ENCODE measurements around the gene GPHN. TPM values are rescaled to one million over a fixed set of nuclear protein-coding genes. Genes with fewer than 3 reads are reported as not detected.

The GPHN gene
- total and polyA plus RNA-seq, 7 donors: 8.1 to 39.7 (median 22.3) TPM

DNA sequence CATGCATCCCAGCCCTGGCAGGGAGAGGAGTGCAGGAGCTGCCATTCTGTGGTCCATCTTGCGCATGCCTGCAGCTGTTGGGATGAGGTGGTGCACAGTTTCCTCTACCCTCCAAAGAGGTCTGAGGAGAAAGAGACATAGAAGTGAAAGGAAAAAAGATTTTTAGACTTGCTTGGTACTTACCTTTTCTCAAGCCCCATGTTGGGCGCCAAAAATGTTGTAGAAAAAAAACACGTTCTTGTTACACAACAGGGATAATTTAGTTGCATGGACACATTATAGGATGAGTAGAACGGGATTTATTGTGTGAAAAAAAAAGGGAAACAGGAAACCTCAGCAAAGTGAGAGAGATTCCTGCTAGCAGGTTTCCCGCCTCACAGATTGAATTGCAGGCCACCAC lies 436.9 kb downstream of the GPHN start:
- no peak for ATAC-seq
- Histone ChIP-seq H3K27ac (no peak overlapping the region), H3K9me3 (peaks cover 59% of the 10 kb centered on the region), H3K36me3 (ENCODE audit: insufficient read depth in 1 of 2, low read depth in 1 of 2) (peaks cover 8 to 17% of the 10 kb centered on the region in 2 donors), H3K4me1 (no peaks in the 10 kb centered on the region), H3K4me3 (no peak overlapping the region), H3K27me3 (ENCODE audit: insufficient read depth in 3 of 3, low read length in 2 of 3) (no peaks in the 10 kb centered on the region)
- 94 to 99% (median 98%) methylated on average over 5 of the region's 5 CpGs for WGBS, 3 donors
- no peak for TF ChIP-seq CTCF (IDR thresholded peaks at IDR 0.05)
- DNase-seq: no peak
- intact Hi-C loops (cut with DNase I): no loop called here

GRCh38 chr14:66955159-66955558 lies 447.2 kb downstream of the GPHN start:
- H3K9me3 ChIP-seq: peaks cover 21% of the 10 kb centered on the region
- no peaks in the 10 kb centered on the region for H3K36me3 ChIP-seq (ENCODE audit: insufficient read depth in 1 of 2, low read depth in 1 of 2)
- ATAC-seq: no peak
- H3K27ac ChIP-seq: no peak overlapping the region
- no peak for TF ChIP-seq CTCF (IDR thresholded peaks at IDR 0.05)
- intact Hi-C loops (cut with DNase I): no loop called here
- DNase-seq: no peak
- WGBS, 3 donors: 79 to 87% (median 82%) methylated on average over 2 of the region's 2 CpGs
- H3K4me1 ChIP-seq: no peaks in the 10 kb centered on the region
- no peak overlapping the region for H3K4me3 ChIP-seq
- H3K27me3 ChIP-seq (ENCODE audit: insufficient read depth in 3 of 3, low read length in 2 of 3): no peaks in the 10 kb centered on the region

GRCh38 chr14:66959437-66960050 lies 451.6 kb downstream of the GPHN start:
- H3K27me3 ChIP-seq (ENCODE audit: insufficient read depth in 3 of 3, low read length in 2 of 3): no peaks in the 10 kb centered on the region
- ATAC-seq (no peak), DNase-seq (no peak)
- no peaks in the 10 kb centered on the region for H3K4me1 ChIP-seq
- H3K4me3 ChIP-seq: no peak overlapping the region
- 83 to 97% (median 84%) methylated on average over 3 of the region's 3 CpGs for WGBS, 3 donors
- H3K27ac ChIP-seq: no peak overlapping the region
- no peaks in the 10 kb centered on the region for H3K36me3 ChIP-seq (ENCODE audit: insufficient read depth in 1 of 2, low read depth in 1 of 2)
- TF ChIP-seq CTCF (IDR thresholded peaks at IDR 0.05): no peak
- peaks cover 14% of the 10 kb centered on the region for H3K9me3 ChIP-seq
- intact Hi-C loops (cut with DNase I): no loop called here

GRCh38 chr14:66965831-66966230 lies 457.9 kb downstream of the GPHN start:
- Histone ChIP-seq H3K27ac (no peak overlapping the region), H3K27me3 (ENCODE audit: insufficient read depth in 3 of 3, low read length in 2 of 3) (no peaks in the 10 kb centered on the region), H3K36me3 (ENCODE audit: insufficient read depth in 1 of 2, low read depth in 1 of 2) (peaks cover 0 to 13% of the 10 kb centered on the region in 2 donors), H3K4me3 (no peak overlapping the region), H3K9me3 (no peaks in the 10 kb centered on the region), H3K4me1 (no peaks in the 10 kb centered on the region)
- TF ChIP-seq CTCF (IDR thresholded peaks at IDR 0.05): no peak
- no peak for DNase-seq
- intact Hi-C loops (cut with DNase I): no loop called here
- no peak for ATAC-seq

GRCh38 chr14:66972469-66972868 lies 464.5 kb downstream of the GPHN start:
- intact Hi-C loops (cut with DNase I): no loop called here
- 96 to 100% (median 98%) methylated on average over 1 of the region's 1 CpG for WGBS, 3 donors

More at GRCh38 chr14:66972469-66972868, 464.5 kb downstream of the GPHN start:
- Histone ChIP-seq H3K4me3 (no peak overlapping the region), H3K27me3 (ENCODE audit: insufficient read depth in 3 of 3, low read length in 2 of 3) (no peaks in the 10 kb centered on the region), H3K9me3 (no peaks in the 10 kb centered on the region), H3K27ac (no peak overlapping the region), H3K4me1 (no peaks in the 10 kb centered on the region), H3K36me3 (ENCODE audit: insufficient read depth in 1 of 2, low read depth in 1 of 2) (no peaks in the 10 kb centered on the region)
- ATAC-seq (no peak), DNase-seq (no peak)
- TF ChIP-seq CTCF (IDR thresholded peaks at IDR 0.05): no peak
